ENCODE measurements around the gene CLRN3.
A peak's percentile ranks its signal among the peaks of the same experiment; 100 is the strongest.

CLRN3 gene

DNA sequence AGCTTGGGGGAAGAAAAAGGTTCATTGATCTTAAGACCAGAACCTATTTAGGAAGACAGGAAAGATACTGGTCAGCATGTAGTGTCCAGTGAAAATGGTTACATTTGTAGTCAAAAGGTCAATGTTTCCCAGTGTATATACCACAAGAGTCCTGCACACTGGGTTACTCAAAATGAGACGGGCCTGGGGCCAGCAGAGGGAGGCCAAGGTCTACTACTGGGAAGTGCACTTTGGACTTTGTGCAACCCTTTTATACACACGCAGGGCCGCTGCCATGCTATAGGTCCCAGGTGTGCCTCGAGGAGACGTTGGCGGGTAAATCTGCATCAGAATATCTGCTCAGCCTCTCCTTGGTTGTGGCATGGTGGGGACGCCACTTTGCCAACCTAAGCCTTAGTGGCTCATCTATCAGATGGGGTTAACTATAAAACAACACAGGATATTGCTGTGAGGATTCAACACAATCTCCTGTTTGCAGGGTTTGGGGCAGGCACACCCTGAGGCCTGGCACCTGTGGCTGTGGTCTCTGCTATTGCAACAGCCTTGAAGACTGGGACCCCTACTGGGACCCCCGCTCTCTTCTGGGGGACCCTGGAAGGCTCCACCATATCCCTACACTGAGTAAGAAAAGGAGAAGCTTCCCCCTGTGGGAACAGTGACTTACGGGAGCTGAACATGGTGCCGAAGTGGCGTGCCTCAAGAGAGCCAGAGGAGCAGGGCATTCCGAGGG is 19.7 kb downstream of the CLRN3 start:
- no peak for DNase-seq

GRCh38 chr10:127872011-127872761 is 20.6 kb downstream of the CLRN3 start:
- DNase-seq, result no peak

- no peak for DNase-seq
Observed at GRCh38 chr10:127871631-127872010, 21.1 kb downstream of the CLRN3 start.

GRCh38 chr10:127869329-127869728 is 23.4 kb downstream of the CLRN3 start:
- DNase-seq, result no peak

- no peak for DNase-seq
Observed at GRCh38 chr10:127867805-127868204, 24.9 kb downstream of the CLRN3 start.

GRCh38 chr10:127866276-127867013 is 26.3 kb downstream of the CLRN3 start:
- DNase-seq, result no peak

GRCh38 chr10:127863231-127863825 is 29.4 kb downstream of the CLRN3 start:
- DNase-seq, result no peak

DNA sequence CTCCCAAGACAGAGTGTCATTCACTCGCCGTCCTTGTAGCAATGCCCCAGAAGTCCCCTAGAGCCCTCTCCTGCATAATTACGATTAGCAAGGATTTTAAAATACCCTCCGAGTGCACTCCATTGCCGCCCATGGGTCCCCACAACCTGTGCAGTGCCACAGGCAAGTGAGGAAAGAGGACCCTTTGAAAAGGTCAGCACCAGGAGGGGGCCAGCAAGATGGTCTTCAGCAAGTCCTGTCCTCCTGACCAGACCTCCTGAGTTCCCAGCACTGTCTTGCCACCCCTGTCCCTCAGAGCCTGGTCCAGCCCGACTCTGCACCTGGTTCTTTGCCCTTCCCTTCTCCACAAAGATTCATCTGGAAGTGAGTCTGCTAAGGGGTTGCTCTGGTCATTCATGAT is 32.1 kb downstream of the CLRN3 start:
- DNase-seq, result no peak

- DNase-seq, result no peak
Observed at GRCh38 chr10:127855976-127856375, 36.8 kb downstream of the CLRN3 start.

GRCh38 chr10:127855591-127855881 is 37.2 kb downstream of the CLRN3 start:
- no peak for DNase-seq

DNA sequence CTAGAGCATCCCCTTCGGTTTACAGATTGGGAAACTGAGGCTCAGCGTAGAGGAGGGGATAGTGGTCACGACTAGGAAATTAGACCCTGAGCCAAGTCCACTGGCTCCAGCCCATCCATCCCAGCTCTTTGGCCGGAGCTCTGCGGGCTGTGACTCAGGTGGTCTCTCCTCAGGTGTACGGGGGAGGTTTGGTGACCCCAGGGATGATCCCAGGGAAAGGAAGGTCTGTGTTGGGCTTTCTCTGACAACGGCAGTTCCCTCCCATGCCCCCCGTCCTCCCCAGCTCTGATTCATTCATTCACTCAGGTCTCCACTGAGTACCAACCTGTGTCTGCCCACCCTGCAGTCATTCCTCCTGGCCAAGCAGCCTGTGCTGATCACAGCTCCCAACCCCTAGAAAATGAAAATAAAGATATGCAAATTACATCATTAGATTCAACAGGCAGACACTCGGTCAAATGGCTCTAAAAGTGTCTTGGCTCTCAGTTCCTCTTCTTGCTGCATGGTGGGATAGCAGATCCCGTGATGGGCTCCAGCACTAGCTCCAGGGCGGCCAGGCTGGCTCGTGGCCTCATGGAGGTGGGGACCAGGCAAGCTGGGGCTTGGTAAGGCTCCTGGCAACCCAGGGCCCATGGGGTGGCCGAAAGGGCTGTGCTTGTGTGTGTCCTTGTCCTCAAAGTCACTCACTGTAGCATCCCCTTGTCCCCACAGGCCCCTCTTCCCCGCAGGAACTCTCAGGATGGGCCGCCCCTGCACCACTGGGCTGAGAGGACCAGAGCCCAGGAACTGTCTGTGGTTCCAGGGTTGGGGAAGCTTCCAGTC is 37.8 kb downstream of the CLRN3 start:
- DNase-seq, result no peak

DNA sequence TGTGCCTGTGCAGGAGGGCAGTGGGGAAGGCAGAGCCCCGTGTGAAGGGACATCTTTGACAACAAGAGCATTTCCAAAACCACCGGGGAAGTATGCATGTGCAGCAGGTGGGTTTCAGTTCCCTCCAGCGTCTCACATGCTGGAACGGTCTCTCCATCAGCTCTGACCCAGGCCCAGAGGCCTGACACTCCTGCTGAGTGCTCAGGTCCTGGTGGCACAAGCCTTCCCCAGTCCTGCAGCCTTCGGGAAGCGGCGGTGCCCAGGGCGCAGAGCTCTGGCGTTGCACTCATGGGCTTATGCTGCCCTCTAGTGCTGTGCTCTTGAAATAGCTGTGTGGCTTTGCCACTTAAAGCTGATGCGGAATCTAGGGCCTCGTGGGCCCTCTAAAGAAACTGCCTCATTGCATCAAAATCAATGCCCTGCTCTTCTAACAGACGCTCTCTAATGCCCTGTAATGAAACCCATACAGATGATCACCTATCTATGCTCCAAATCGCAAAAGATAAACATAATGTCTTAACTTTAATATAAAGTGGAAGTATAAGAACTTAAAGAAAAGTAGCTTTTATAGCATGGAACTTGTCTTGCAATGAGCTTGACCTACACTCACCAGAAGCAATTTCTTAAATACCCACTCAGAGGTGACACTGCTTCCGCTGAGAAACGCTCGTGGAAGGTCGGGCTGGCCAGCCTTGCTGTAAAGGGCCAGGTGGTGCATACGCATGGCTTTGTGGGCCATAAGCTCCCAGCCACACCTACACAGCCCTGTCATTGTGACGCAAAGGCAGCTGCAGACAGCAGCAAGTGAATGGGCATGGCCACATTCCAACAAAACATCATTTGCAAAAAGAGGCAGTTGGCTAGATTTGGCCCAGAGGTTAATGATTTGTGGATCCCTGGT is 38.6 kb downstream of the CLRN3 start:
- DNase-seq, result peak in 3 of 4 experiments; percentile 2 to 26 (median 15)

DNA sequence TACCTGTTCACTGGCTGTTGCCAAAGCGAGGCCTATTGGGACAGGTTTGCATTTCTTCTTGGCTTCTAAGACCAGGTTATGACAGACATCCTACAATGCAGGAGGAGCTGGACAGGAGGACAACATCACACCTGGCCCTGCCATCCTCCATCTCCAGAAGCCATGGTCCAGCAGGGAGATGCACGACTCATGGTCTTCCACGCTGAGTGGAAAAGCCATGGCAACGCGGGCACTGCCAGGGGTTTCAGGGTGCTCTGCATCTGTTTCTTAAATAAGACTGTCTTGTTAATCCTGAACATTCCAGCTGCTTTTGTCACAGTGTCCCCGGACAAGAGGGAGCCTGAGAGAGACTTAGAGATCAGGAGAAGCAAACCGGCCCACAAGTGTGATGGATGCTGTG is 40.3 kb downstream of the CLRN3 start:
- no peak for DNase-seq

- DNase-seq, result no peak
Observed at GRCh38 chr10:127851661-127852194, 41.0 kb downstream of the CLRN3 start.

- DNase-seq, result no peak
Observed at GRCh38 chr10:127850944-127851343, 41.8 kb downstream of the CLRN3 start.

- no peak for DNase-seq
Observed at GRCh38 chr10:127849921-127850320, 42.8 kb downstream of the CLRN3 start.

DNA sequence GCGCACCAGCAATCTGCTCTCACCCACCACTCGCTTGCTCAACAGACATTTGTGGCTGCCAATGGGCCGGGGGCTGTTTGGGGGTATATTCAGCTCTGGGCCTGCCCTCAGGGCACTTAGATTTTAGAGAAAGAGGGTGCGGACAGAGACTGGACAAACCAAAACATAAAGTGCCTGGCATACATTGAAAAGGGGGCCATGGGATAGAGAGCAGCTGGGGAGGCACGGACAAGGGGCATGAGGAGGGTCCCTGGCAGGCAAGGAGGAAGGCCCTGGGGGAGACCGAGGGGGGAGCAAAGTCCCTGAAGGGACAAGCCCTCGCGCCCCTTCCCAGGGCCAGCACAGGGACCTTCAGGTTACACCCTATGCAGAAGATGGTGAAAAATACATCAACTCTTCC is 43.5 kb downstream of the CLRN3 start:
- no peak for DNase-seq

GRCh38 chr10:127848226-127848625 is 44.5 kb downstream of the CLRN3 start:
- DNase-seq, result no peak

- no peak for DNase-seq
Observed at GRCh38 chr10:127845756-127846155, 47.0 kb downstream of the CLRN3 start.

DNA sequence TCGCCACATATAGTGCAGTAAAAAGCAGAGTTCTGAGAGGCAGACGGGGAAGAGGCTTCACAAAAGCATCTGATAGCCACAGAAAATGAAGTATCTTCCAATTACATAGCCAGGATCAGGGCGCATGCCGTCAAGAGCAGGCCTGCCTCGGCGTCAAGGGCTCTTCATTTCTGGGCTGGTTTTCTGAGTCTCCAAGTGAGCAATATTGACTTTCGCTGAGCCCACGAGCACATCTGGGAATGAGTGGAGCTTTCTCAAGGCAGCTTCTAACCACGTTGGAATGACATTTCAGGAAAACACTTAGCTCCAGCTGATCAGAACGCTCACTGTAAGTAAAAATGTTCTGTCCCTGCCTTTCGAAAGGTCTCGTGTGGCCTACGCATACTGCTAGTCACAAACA is 51.9 kb downstream of the CLRN3 start:
- no peak for DNase-seq

DNA sequence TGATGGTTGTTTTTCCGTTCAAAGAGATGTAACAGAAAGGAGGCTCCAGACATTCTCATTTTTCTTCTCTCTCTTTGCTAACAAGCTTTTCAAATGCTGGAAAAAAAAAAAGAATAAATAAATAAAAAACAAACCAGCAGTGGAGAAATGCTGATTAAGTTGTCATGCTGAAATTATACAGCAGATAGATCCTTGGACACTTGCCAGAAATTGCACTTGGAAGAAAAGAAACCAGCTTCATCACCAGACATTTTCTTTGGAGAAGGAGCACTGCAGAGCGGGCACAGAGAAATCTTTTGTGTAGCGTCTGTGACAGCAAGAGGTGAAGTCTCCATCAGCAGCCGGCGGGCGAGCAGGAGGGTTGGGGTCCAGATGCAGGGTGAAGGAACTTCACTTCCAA is 55.8 kb downstream of the CLRN3 start:
- no peak for DNase-seq
